ENCODE data around the gene ECE1. TPM values are rescaled to one million over a fixed set of nuclear protein-coding genes. Genes with fewer than 3 reads are reported as not detected.
A peak's percentile ranks its signal among the peaks of the same experiment; 100 is the strongest.

Gene ECE1
- total and polyA plus RNA-seq, 3 donors from 2014 or later, result 66.1 to 101 (median 96.4) TPM

- intact Hi-C loops (cut with DNase I; ENCODE audit: low total_unique reads), result no loop called here
- Histone ChIP-seq H3K9me3 (no peaks in the 10 kb centered on the region), H3K27ac (peak overlapping the region; percentile 56 to 83), H3K27me3 (no peaks in the 10 kb centered on the region), H3K36me3 (ENCODE audit: low read depth, missing control alignments) (no peaks in the 10 kb centered on the region), H3K4me1 (peaks cover 71% of the 10 kb centered on the region), H3K4me3 (no peak overlapping the region)
- 52 to 59% methylated on average over 8 to 9 of the region's 9 CpGs for WGBS, 2 donors
- TF ChIP-seq POLR2A (IDR thresholded peaks at IDR 0.05), result no peak
- no peak for TF ChIP-seq CTCF (IDR thresholded peaks at IDR 0.05)
- DNase-seq, result peak; percentile 62
Measured at GRCh38 chr1:21308847-21309652, 18.8 kb upstream of the ECE1 start.

- TF ChIP-seq POLR2A (IDR thresholded peaks at IDR 0.05) (no peak), CTCF (IDR thresholded peaks at IDR 0.05) (no peak)
- Histone ChIP-seq H3K4me3 (no peak overlapping the region), H3K27me3 (no peaks in the 10 kb centered on the region), H3K27ac (peak overlapping the region; percentile 56 to 83), H3K9me3 (no peaks in the 10 kb centered on the region), H3K36me3 (ENCODE audit: low read depth, missing control alignments) (no peaks in the 10 kb centered on the region), H3K4me1 (peaks cover 69% of the 10 kb centered on the region)
- WGBS, 2 donors, result 31 to 55% methylated on average over 5 of the region's 5 CpGs
- DNase-seq, result no peak
- intact Hi-C loops (cut with DNase I; ENCODE audit: low total_unique reads), result no loop called here
Measured at GRCh38 chr1:21308330-21308729, 18.1 kb upstream of the ECE1 start.

- Histone ChIP-seq H3K27ac (peak overlapping the region; percentile 56 to 83), H3K4me3 (no peak overlapping the region), H3K36me3 (ENCODE audit: low read depth, missing control alignments) (no peaks in the 10 kb centered on the region), H3K4me1 (peaks cover 71% of the 10 kb centered on the region), H3K27me3 (no peaks in the 10 kb centered on the region), H3K9me3 (no peaks in the 10 kb centered on the region)
- 66 to 74% methylated on average over 3 to 6 of the region's 6 CpGs for WGBS, 2 donors
- DNase-seq, result no peak
- TF ChIP-seq CTCF (IDR thresholded peaks at IDR 0.05) (no peak), POLR2A (IDR thresholded peaks at IDR 0.05) (no peak)
- intact Hi-C loops (cut with DNase I; ENCODE audit: low total_unique reads), result no loop called here
Measured at GRCh38 chr1:21307663-21308305, 17.5 kb upstream of the ECE1 start.

GRCh38 chr1:21307210-21307609 lies 16.9 kb upstream of the ECE1 start:
- intact Hi-C loops (cut with DNase I; ENCODE audit: low total_unique reads), result no loop called here
- Histone ChIP-seq H3K27me3 (no peaks in the 10 kb centered on the region), H3K9me3 (no peaks in the 10 kb centered on the region), H3K4me1 (peaks cover 76% of the 10 kb centered on the region), H3K4me3 (no peak overlapping the region), H3K36me3 (ENCODE audit: low read depth, missing control alignments) (no peaks in the 10 kb centered on the region), H3K27ac (peak overlapping the region; percentile 56 to 83)
- DNase-seq, result no peak
- TF ChIP-seq CTCF (IDR thresholded peaks at IDR 0.05) (no peak), POLR2A (IDR thresholded peaks at IDR 0.05) (no peak)
- 60 to 75% methylated on average over 7 of the region's 7 CpGs for WGBS, 2 donors
